ENCODE data around the gene ERBB4.

ERBB4 gene

GRCh38 chr2:212180408-212181083, 358.1 kb downstream of the ERBB4 start:
- no peak for TF ChIP-seq CTCF (IDR thresholded peaks at IDR 0.05)
- no peak overlapping the region for H3K27ac ChIP-seq
- H3K9me3 ChIP-seq: no peaks in the 10 kb centered on the region
- H3K27me3 ChIP-seq: no peaks in the 10 kb centered on the region
- no peak overlapping the region for H3K4me3 ChIP-seq (ENCODE audit: low read depth in 1 of 2, low read length in 1 of 2)
- H3K4me1 ChIP-seq (ENCODE audit: control insufficient read depth in 1 of 2, insufficient read depth in 1 of 2, low read depth in 1 of 2, low read length in 1 of 2): no peaks in the 10 kb centered on the region
- no peaks in the 10 kb centered on the region for H3K36me3 ChIP-seq

- Histone ChIP-seq H3K27ac (no peak overlapping the region), H3K36me3 (no peaks in the 10 kb centered on the region), H3K4me3 (ENCODE audit: low read depth in 1 of 2, low read length in 1 of 2) (no peak overlapping the region), H3K27me3 (no peaks in the 10 kb centered on the region), H3K4me1 (ENCODE audit: control insufficient read depth in 1 of 2, insufficient read depth in 1 of 2, low read depth in 1 of 2, low read length in 1 of 2) (no peaks in the 10 kb centered on the region), H3K9me3 (no peaks in the 10 kb centered on the region)
- TF ChIP-seq CTCF (IDR thresholded peaks at IDR 0.05): no peak
Observed at GRCh38 chr2:212177724-212178123, 360.9 kb downstream of the ERBB4 start.

GRCh38 chr2:212176151-212176550, 362.5 kb downstream of the ERBB4 start:
- Histone ChIP-seq H3K27me3 (no peaks in the 10 kb centered on the region), H3K36me3 (no peaks in the 10 kb centered on the region), H3K4me3 (ENCODE audit: low read depth in 1 of 2, low read length in 1 of 2) (no peak overlapping the region), H3K9me3 (no peaks in the 10 kb centered on the region), H3K27ac (no peak overlapping the region), H3K4me1 (ENCODE audit: control insufficient read depth in 1 of 2, insufficient read depth in 1 of 2, low read depth in 1 of 2, low read length in 1 of 2) (no peaks in the 10 kb centered on the region)
- TF ChIP-seq CTCF (IDR thresholded peaks at IDR 0.05): no peak

- Histone ChIP-seq H3K36me3 (no peaks in the 10 kb centered on the region), H3K4me3 (ENCODE audit: low read depth in 1 of 2, low read length in 1 of 2) (no peak overlapping the region), H3K4me1 (ENCODE audit: control insufficient read depth in 1 of 2, insufficient read depth in 1 of 2, low read depth in 1 of 2, low read length in 1 of 2) (no peaks in the 10 kb centered on the region), H3K27me3 (no peaks in the 10 kb centered on the region), H3K27ac (no peak overlapping the region), H3K9me3 (no peaks in the 10 kb centered on the region)
- no peak for TF ChIP-seq CTCF (IDR thresholded peaks at IDR 0.05)
Observed at GRCh38 chr2:212173756-212174510, 364.7 kb downstream of the ERBB4 start.

GRCh38 chr2:212173331-212173730, 365.3 kb downstream of the ERBB4 start:
- Histone ChIP-seq H3K9me3 (no peaks in the 10 kb centered on the region), H3K27ac (no peak overlapping the region), H3K4me3 (ENCODE audit: low read depth in 1 of 2, low read length in 1 of 2) (no peak overlapping the region), H3K36me3 (no peaks in the 10 kb centered on the region), H3K4me1 (ENCODE audit: control insufficient read depth in 1 of 2, insufficient read depth in 1 of 2, low read depth in 1 of 2, low read length in 1 of 2) (no peaks in the 10 kb centered on the region), H3K27me3 (no peaks in the 10 kb centered on the region)
- TF ChIP-seq CTCF (IDR thresholded peaks at IDR 0.05): no peak
